WTC11 (cell line): ENCODE results near the gene SLC22A12. TPM values are rescaled to one million over a fixed set of nuclear protein-coding genes. Genes with fewer than 3 reads are reported as not detected.

Experiments
- ATAC-seq: fragments of 200-7000 bp; cut with Tn5 transposase; 2 replicates; pipeline ENCODE4 v1.10.0; 2021; ENCODE audit warnings: mild to moderate bottlenecking, moderate library complexity
- CTCF ChIA-PET: fragments of 300-600 bp; sonication (Branson Sonifier 250); formaldehyde crosslinking; loops from one replicate; lab custom pipeline; 2021; ENCODE audit warnings: antibody characterized with exemption; lab: Charles Lee
- POLR2A ChIA-PET: fragments of 350-600 bp; sonication (Branson Sonifier 250); formaldehyde crosslinking; loops from one replicate; lab custom pipeline; 2021; ENCODE audit warnings: antibody characterized with exemption; lab: Charles Lee
- DNase-seq: peaks from one replicate; pipeline ENCODE4 v3.0.0; 2021; ENCODE audit warnings: low spot score
- H3K27ac Mint-ChIP-seq: 2 replicates; pipeline ENCODE4 v1.8.0; 2021; ENCODE audit warnings: mixed read lengths
- H3K27me3 Mint-ChIP-seq: 2 replicates; pipeline ENCODE4 v1.8.0; 2021; ENCODE audit warnings: low read depth, mild to moderate bottlenecking, moderate library complexity, mixed read lengths
- H3K36me3 Mint-ChIP-seq: 2 replicates; pipeline ENCODE4 v1.8.0; 2021; ENCODE audit warnings: mixed read lengths
- H3K4me1 Mint-ChIP-seq: 2 replicates; pipeline ENCODE4 v1.8.0; 2022; ENCODE audit warnings: mixed read lengths
- H3K4me3 Mint-ChIP-seq: 2 replicates; pipeline ENCODE4 v1.8.0; 2021; ENCODE audit warnings: mild to moderate bottlenecking, moderate library complexity, mixed read lengths
- H3K9me3 Mint-ChIP-seq: 2 replicates; pipeline ENCODE4 v1.8.0; 2021; ENCODE audit warnings: mixed read lengths
- FOXJ3 ChIP-seq: sonication (generic); formaldehyde crosslinking; IDR thresholded peaks from 2 replicates; pipeline ENCODE4 v1.9.0; 2021; ENCODE audit warnings: missing genetic modification reagents, mild to moderate bottlenecking, borderline replicate concordance
- JUN ChIP-seq: sonication (generic); formaldehyde crosslinking; IDR thresholded peaks from 2 replicates; pipeline ENCODE4 v1.8.0; 2023; ENCODE audit warnings: mild to moderate bottlenecking, missing genetic modification reagents
- NR2C2 ChIP-seq: sonication (generic); formaldehyde crosslinking; IDR thresholded peaks from 2 replicates; pipeline ENCODE4 v1.8.0; 2022; ENCODE audit warnings: mild to moderate bottlenecking, missing genetic modification reagents
- RELA ChIP-seq: sonication (generic); formaldehyde crosslinking; IDR thresholded peaks from 2 replicates; pipeline ENCODE4 v1.8.1; 2022; ENCODE audit warnings: missing genetic modification reagents, mild to moderate bottlenecking, borderline replicate concordance
- SMAD3 ChIP-seq: sonication (generic); formaldehyde crosslinking; IDR thresholded peaks from 2 replicates; pipeline ENCODE4 v1.8.0; 2022; ENCODE audit warnings: missing genetic modification reagents, mild to moderate bottlenecking, borderline replicate concordance
- ZBTB21 ChIP-seq: sonication (generic); formaldehyde crosslinking; IDR thresholded peaks from 2 replicates; pipeline ENCODE4 v1.8.1; 2023; ENCODE audit warnings: mild to moderate bottlenecking, missing genetic modification reagents, borderline replicate concordance
- ZNF396 ChIP-seq: fragments of 250-450 bp; sonication (Bioruptor Pico); IDR thresholded peaks from 2 replicates; pipeline ENCODE4 v1.8.0; 2021; ENCODE audit warnings: mild to moderate bottlenecking, moderate library complexity, borderline replicate concordance
- total RNA-seq: library from RNA; stranded (reverse); gene quantifications from 3 replicates; pipeline ENCODE4 v1.2.3, GENCODE V29; 2021
- TF ChIP-seq, protein P1 (sequence below): sonication (generic); formaldehyde crosslinking; IDR thresholded peaks from 2 replicates; pipeline ENCODE4 v1.8.0; 2023; ENCODE audit warnings: missing genetic modification reagents, mild to moderate bottlenecking, borderline replicate concordance
- TF ChIP-seq, protein P2 (sequence below): sonication (generic); formaldehyde crosslinking; IDR thresholded peaks from 2 replicates; pipeline ENCODE4 v1.8.1; 2022; ENCODE audit warnings: missing genetic modification reagents, borderline replicate concordance
- TF ChIP-seq, protein P3 (sequence below): sonication (generic); formaldehyde crosslinking; conservative IDR thresholded peaks from 2 replicates; pipeline ENCODE4 v1.8.1; 2022; ENCODE audit warnings: mild to moderate bottlenecking, missing genetic modification reagents
- TF ChIP-seq, protein P4 (sequence below): fragments of 250-450 bp; sonication (Bioruptor Pico); IDR thresholded peaks from 2 replicates; pipeline ENCODE4 v1.8.0; 2021; ENCODE audit warnings: mild to moderate bottlenecking

Gene SLC22A12
- total RNA-seq, 1 experiment from 2014 or later, result not detected

DNA sequence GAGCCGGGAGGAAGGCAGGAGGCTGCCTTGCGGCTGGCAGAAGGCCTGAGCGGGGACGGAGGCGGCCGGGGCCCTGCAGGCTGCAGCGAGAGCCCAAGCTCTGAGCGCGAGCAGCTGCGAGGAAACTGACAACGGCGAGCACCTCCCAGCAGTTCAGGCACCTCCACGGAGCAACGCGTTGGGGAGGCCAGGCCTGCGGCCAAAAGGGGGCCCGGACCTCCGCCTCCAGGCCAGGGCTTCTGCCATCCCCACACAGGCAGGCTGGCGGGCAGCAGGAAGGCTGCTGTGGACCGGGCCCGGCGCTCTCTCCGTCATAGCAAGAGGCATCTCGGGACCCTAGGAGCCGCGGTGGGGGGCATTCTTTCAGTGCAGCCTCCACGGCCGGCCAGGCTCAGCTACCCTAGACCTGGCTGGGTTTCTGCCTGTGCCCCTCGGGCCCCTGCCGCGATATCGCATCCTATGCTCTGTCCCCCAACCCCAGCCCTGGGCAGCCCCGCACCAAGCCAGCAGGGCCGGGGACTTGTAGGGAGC is 22.9 kb upstream of the SLC22A12 start (continued):
- TF ChIP-seq, protein P1, sequence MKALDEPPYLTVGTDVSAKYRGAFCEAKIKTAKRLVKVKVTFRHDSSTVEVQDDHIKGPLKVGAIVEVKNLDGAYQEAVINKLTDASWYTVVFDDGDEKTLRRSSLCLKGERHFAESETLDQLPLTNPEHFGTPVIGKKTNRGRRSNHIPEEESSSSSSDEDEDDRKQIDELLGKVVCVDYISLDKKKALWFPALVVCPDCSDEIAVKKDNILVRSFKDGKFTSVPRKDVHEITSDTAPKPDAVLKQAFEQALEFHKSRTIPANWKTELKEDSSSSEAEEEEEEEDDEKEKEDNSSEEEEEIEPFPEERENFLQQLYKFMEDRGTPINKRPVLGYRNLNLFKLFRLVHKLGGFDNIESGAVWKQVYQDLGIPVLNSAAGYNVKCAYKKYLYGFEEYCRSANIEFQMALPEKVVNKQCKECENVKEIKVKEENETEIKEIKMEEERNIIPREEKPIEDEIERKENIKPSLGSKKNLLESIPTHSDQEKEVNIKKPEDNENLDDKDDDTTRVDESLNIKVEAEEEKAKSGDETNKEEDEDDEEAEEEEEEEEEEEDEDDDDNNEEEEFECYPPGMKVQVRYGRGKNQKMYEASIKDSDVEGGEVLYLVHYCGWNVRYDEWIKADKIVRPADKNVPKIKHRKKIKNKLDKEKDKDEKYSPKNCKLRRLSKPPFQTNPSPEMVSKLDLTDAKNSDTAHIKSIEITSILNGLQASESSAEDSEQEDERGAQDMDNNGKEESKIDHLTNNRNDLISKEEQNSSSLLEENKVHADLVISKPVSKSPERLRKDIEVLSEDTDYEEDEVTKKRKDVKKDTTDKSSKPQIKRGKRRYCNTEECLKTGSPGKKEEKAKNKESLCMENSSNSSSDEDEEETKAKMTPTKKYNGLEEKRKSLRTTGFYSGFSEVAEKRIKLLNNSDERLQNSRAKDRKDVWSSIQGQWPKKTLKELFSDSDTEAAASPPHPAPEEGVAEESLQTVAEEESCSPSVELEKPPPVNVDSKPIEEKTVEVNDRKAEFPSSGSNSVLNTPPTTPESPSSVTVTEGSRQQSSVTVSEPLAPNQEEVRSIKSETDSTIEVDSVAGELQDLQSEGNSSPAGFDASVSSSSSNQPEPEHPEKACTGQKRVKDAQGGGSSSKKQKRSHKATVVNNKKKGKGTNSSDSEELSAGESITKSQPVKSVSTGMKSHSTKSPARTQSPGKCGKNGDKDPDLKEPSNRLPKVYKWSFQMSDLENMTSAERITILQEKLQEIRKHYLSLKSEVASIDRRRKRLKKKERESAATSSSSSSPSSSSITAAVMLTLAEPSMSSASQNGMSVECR (CRISPR knock-in tag), result no peak

DNA sequence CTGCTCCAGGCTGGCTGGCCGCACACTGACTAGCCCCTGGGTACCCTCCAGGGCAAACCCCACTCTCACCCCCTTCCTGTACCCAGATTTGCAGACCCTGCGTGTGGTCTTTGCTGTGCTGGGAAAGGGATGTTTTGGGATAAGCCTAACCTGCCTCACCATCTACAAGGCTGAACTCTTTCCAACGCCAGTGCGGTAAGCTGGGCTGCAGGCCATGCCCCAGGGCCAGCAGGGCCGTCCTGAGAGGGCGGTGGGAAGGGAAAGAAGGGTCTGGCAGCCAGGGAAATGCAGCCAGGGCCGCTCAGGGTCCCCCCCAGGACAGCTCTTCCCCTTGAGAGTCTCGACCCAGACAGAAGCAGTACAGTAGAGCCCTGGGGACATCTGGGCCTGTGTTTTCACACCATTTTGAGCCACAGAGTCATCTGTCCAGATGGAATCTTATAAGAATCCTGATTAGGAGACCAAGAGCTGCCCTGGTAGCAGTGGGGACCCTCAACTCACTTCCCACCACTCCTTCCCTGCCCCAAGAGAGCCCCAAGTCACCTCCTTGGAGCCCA is 22.4 kb upstream of the SLC22A12 start:
- no peak for TF ChIP-seq ZNF396
- TF ChIP-seq, protein P2, sequence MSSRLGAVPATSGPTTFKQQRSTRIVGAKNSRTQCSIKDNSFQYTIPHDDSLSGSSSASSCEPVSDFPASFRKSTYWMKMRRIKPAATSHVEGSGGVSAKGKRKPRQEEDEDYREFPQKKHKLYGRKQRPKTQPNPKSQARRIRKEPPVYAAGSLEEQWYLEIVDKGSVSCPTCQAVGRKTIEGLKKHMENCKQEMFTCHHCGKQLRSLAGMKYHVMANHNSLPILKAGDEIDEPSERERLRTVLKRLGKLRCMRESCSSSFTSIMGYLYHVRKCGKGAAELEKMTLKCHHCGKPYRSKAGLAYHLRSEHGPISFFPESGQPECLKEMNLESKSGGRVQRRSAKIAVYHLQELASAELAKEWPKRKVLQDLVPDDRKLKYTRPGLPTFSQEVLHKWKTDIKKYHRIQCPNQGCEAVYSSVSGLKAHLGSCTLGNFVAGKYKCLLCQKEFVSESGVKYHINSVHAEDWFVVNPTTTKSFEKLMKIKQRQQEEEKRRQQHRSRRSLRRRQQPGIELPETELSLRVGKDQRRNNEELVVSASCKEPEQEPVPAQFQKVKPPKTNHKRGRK (CRISPR knock-in tag), result no peak
- TF ChIP-seq, protein P3, sequence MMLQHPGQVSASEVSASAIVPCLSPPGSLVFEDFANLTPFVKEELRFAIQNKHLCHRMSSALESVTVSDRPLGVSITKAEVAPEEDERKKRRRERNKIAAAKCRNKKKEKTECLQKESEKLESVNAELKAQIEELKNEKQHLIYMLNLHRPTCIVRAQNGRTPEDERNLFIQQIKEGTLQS (CRISPR knock-in tag), result no peak
- no peaks in the 10 kb centered on the region for H3K9me3 Mint-ChIP-seq
- ChIA-PET CTCF (interaction anchor here (0.9 to 7.1 kb wide), 2 partner anchors 8 to 84 kb away, joined by 3 to 97 read pairs; no protein-coding TSS in a partner anchor), POLR2A (no interaction called here)
- H3K36me3 Mint-ChIP-seq, result no peaks in the 10 kb centered on the region
- DNase-seq, result no peak
- peaks cover 12% of the 10 kb centered on the region for H3K27me3 Mint-ChIP-seq
- peaks cover 39% of the 10 kb centered on the region for H3K4me1 Mint-ChIP-seq
- no peak overlapping the region for H3K4me3 Mint-ChIP-seq
- H3K27ac Mint-ChIP-seq, result no peak overlapping the region
- ATAC-seq, result no peak

- ChIA-PET CTCF (interaction anchor here (7.1 kb wide), 1 partner anchor 83 kb away, joined by 97 read pairs; no protein-coding TSS in a partner anchor), POLR2A (no interaction called here)
- H3K27me3 Mint-ChIP-seq, result peaks cover 12% of the 10 kb centered on the region
- TF ChIP-seq SMAD3 (CRISPR knock-in tag), result no peak
- no peak for TF ChIP-seq JUN
- no peak for TF ChIP-seq RELA (CRISPR knock-in tag)
- no peak for TF ChIP-seq NR2C2 (CRISPR knock-in tag)
- TF ChIP-seq FOXJ3 (CRISPR knock-in tag), result no peak
- TF ChIP-seq, all 79 proteins: peak for 0
- Mint-ChIP-seq H3K4me1 (peaks cover 39% of the 10 kb centered on the region), H3K9me3 (no peaks in the 10 kb centered on the region), H3K4me3 (no peak overlapping the region), H3K27ac (no peak overlapping the region), H3K36me3 (no peaks in the 10 kb centered on the region)
- ATAC-seq (no peak), DNase-seq (no peak)
Measured at GRCh38 chr11:64569300-64569970, 21.6 kb upstream of the SLC22A12 start.

GRCh38 chr11:64570341-64570740 is 20.7 kb upstream of the SLC22A12 start:
- no peak for DNase-seq
- no peak overlapping the region for H3K4me3 Mint-ChIP-seq
- TF ChIP-seq, protein P4, sequence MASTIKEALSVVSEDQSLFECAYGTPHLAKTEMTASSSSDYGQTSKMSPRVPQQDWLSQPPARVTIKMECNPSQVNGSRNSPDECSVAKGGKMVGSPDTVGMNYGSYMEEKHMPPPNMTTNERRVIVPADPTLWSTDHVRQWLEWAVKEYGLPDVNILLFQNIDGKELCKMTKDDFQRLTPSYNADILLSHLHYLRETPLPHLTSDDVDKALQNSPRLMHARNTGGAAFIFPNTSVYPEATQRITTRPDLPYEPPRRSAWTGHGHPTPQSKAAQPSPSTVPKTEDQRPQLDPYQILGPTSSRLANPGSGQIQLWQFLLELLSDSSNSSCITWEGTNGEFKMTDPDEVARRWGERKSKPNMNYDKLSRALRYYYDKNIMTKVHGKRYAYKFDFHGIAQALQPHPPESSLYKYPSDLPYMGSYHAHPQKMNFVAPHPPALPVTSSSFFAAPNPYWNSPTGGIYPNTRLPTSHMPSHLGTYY (CRISPR knock-in tag), result no peak
- TF ChIP-seq ZBTB21 (CRISPR knock-in tag), result no peak
- TF ChIP-seq, all 79 proteins: peak for 0
- peaks cover 32% of the 10 kb centered on the region for H3K4me1 Mint-ChIP-seq
- no peaks in the 10 kb centered on the region for H3K9me3 Mint-ChIP-seq
- POLR2A ChIA-PET, result no interaction called here
- no peaks in the 10 kb centered on the region for H3K36me3 Mint-ChIP-seq
- no peak overlapping the region for H3K27ac Mint-ChIP-seq
- CTCF ChIA-PET, result interaction anchor here (1.9 kb wide), 1 partner anchor 79 kb away, joined by 12 read pairs; no protein-coding TSS in a partner anchor
- peaks cover 16% of the 10 kb centered on the region for H3K27me3 Mint-ChIP-seq
- no peak for ATAC-seq
